Kidney (tissue), 14 donors: Measurements from ENCODE around the gene PLPP3. TPM values are rescaled to one million over a fixed set of nuclear protein-coding genes. Genes with fewer than 3 reads are reported as not detected.
A peak's percentile ranks its signal among the peaks of the same experiment; 100 is the strongest.

Experiments
- DNase-seq, 5 donors: peaks; one replicate each; pipeline ENCODE4 v3.0.0-alpha.2; 2013 to 2020
- FAIRE-seq: peaks from 2 replicates; lab custom pipeline; 2012; peaks lifted over from hg19 to GRCh38; lab: Jason Lieb, UNC
- H3K27ac ChIP-seq, 2 donors: one replicate each; pipeline ENCODE4 v1.7.0; 2013; ENCODE audit warnings: low read depth in 2 of 2, low read length in 2 of 2, inconsistent platforms in 1 of 2
- H3K27me3 ChIP-seq: one replicate; pipeline ENCODE4 v1.7.1; 2013; ENCODE audit warnings: low read length, inconsistent platforms; ENCODE audit not compliant: control insufficient read depth, insufficient read depth
- H3K36me3 ChIP-seq, 3 donors: one replicate each; pipeline versions ENCODE4 v1.7.0 to v1.7.1; 2013; ENCODE audit warnings: low read length in 3 of 3, control low read depth in 1 of 3, inconsistent platforms in 1 of 3; ENCODE audit not compliant: insufficient read depth in 3 of 3, control insufficient read depth in 2 of 3
- H3K4me1 ChIP-seq, 3 donors: one replicate each; pipeline versions ENCODE4 v1.7.0 to v1.7.1; 2013; ENCODE audit warnings: low read length in 3 of 3, inconsistent platforms in 1 of 3, low read depth in 1 of 3; ENCODE audit not compliant: control insufficient read depth in 2 of 3, insufficient read depth in 2 of 3
- H3K4me3 ChIP-seq, 3 donors: one replicate each; pipeline versions ENCODE4 v1.7.0 to v1.8.1; 2013; ENCODE audit warnings: low read length in 3 of 3, control low read depth in 1 of 3, inconsistent platforms in 1 of 3
- H3K9ac ChIP-seq, 3 donors: one replicate each; pipeline versions ENCODE4 v1.7.0 to v1.7.1; 2013; ENCODE audit warnings: low read length in 3 of 3, control low read depth in 1 of 3, inconsistent platforms in 1 of 3
- H3K9me3 ChIP-seq, 3 donors: one replicate each; pipeline versions ENCODE4 v1.7.0 to v1.7.1; 2013; ENCODE audit warnings: low read length in 3 of 3, control low read depth in 1 of 3, inconsistent platforms in 1 of 3; ENCODE audit not compliant: control insufficient read depth in 2 of 3, insufficient read depth in 1 of 3
- CTCF ChIP-seq: IDR thresholded peaks from 3 replicates; pipeline ENCODE4 v1.5.1; 2012; ENCODE audit warnings: mild to moderate bottlenecking, moderate library complexity, borderline replicate concordance; ENCODE audit not compliant: insufficient read depth; ENCODE audit errors: extremely low read depth
- intact Hi-C: fragments of 100-400 bp; cut with DNase I; formaldehyde crosslinking; loops from one replicate; pipeline ENCODE4 v1.11.1; 2022
- polyA plus RNA-seq: library from polyadenylated mRNA; stranded (reverse); fragments of 350-450 nt; fragmentation: Illumina TruSeq; extraction: RNeasy Lipid Tissue Mini Kit (QIAGEN cat#74804); gene quantifications from one replicate; pipeline ENCODE4 v1.2.3, GENCODE V29; 2014; ENCODE audit warnings: low read depth, low replicate concordance; ENCODE audit not compliant: insufficient read depth
- total RNA-seq: library from RNA; stranded (reverse); fragmentation: NEBNext Ultra II Directional; extraction: Animal tissue kit (Norgen Biotek cat#: 25700); gene quantifications from one replicate; pipeline ENCODE4 v1.2.1, GENCODE V29; 2021
- donor health status: control.
- donor health status: control.
- donor health status: control.
- donor health status: control.
- donor health status: control.
- donor health status: DM: yes; HTN: yes; CAD: no.
- donor health status: Normal renal cell carcinoma (clear cell type).

PLPP3 gene
- total and polyA plus RNA-seq, 2 donors from 2014 or later = 100 to 107 TPM

GRCh38 chr1:56456435-56457101 lies 122.8 kb downstream of the PLPP3 start:
- H3K4me1 ChIP-seq = peaks cover 0 to 20% (median 8%) of the 10 kb centered on the region in 3 donors
- H3K36me3 ChIP-seq = no peaks in the 10 kb centered on the region
- H3K9me3 ChIP-seq = no peaks in the 10 kb centered on the region
- peak overlapping the region in 1 of 2 donors; percentile 68 for H3K27ac ChIP-seq
- H3K4me3 ChIP-seq = no peak overlapping the region
- H3K27me3 ChIP-seq = no peaks in the 10 kb centered on the region
- intact Hi-C loops = no loop called here
- DNase-seq (no peak), FAIRE-seq (no peak)
- H3K9ac ChIP-seq = no peak overlapping the region
- no peak for TF ChIP-seq CTCF

- TF ChIP-seq CTCF = no peak
- FAIRE-seq = no peak
- Histone ChIP-seq H3K9me3 (no peaks in the 10 kb centered on the region), H3K27ac (no peak overlapping the region), H3K4me3 (no peak overlapping the region), H3K9ac (no peak overlapping the region), H3K4me1 (peaks cover 0 to 32% (median 17%) of the 10 kb centered on the region in 3 donors), H3K27me3 (no peaks in the 10 kb centered on the region), H3K36me3 (no peaks in the 10 kb centered on the region)
- intact Hi-C loops = no loop called here
- DNase-seq = no peak
Observed at GRCh38 chr1:56453417-56454078, 125.8 kb downstream of the PLPP3 start.

- no peak for FAIRE-seq
Observed at GRCh38 chr1:56453016-56453415, 126.3 kb downstream of the PLPP3 start.

More at GRCh38 chr1:56453016-56453415, 126.3 kb downstream of the PLPP3 start:
- no peak overlapping the region for H3K4me3 ChIP-seq
- H3K36me3 ChIP-seq = no peaks in the 10 kb centered on the region
- no peak for DNase-seq
- H3K9ac ChIP-seq = no peak overlapping the region
- intact Hi-C loops = no loop called here
- no peaks in the 10 kb centered on the region for H3K9me3 ChIP-seq
- peak overlapping the region in 1 of 2 donors; percentile 28 for H3K27ac ChIP-seq
- no peaks in the 10 kb centered on the region for H3K27me3 ChIP-seq
- H3K4me1 ChIP-seq = peaks cover 0 to 32% (median 19%) of the 10 kb centered on the region in 3 donors
- no peak for TF ChIP-seq CTCF
